Measurements from ENCODE around the gene PLAAT4. TPM values are rescaled to one million over a fixed set of nuclear protein-coding genes. Genes with fewer than 3 reads are reported as not detected.
A peak's percentile ranks its signal among the peaks of the same experiment; 100 is the strongest.

Gene PLAAT4
- total and polyA plus RNA-seq, 10 of the 15 experiments (the other 5 are each of a cell fraction or from before 2014, with no cell fraction given), result 6.0 to 34.3 (median 12.4) TPM

DNA sequence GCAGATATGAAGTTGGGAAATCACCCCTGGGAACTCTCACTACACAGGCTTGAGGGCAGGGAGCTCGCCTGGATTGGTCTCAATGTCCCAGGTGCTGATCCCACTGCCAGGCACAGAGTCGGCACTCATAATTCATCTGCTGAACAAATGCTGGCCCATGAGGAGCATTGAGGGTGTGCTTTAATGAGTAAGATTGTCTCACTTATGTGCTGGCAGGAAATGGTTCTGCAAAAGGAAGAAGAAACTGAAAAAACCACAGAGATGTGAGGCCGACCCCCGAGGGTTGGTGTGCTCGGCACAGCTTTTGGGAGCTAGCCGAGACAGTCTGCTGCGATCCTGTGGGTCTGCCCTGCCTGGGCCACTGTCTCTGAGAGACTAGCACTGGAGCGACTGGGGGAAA is 17.2 kb downstream of the PLAAT4 start (continued):
- TF ChIP-seq CBX3 (IDR thresholded peaks at IDR 0.05; ENCODE audit: borderline replicate concordance, low read depth), result no peak
- no peak for TF ChIP-seq POLR2AphosphoS2 (IDR thresholded peaks at IDR 0.05; ENCODE audit: low read depth, low read length)
- TF ChIP-seq, protein P1, sequence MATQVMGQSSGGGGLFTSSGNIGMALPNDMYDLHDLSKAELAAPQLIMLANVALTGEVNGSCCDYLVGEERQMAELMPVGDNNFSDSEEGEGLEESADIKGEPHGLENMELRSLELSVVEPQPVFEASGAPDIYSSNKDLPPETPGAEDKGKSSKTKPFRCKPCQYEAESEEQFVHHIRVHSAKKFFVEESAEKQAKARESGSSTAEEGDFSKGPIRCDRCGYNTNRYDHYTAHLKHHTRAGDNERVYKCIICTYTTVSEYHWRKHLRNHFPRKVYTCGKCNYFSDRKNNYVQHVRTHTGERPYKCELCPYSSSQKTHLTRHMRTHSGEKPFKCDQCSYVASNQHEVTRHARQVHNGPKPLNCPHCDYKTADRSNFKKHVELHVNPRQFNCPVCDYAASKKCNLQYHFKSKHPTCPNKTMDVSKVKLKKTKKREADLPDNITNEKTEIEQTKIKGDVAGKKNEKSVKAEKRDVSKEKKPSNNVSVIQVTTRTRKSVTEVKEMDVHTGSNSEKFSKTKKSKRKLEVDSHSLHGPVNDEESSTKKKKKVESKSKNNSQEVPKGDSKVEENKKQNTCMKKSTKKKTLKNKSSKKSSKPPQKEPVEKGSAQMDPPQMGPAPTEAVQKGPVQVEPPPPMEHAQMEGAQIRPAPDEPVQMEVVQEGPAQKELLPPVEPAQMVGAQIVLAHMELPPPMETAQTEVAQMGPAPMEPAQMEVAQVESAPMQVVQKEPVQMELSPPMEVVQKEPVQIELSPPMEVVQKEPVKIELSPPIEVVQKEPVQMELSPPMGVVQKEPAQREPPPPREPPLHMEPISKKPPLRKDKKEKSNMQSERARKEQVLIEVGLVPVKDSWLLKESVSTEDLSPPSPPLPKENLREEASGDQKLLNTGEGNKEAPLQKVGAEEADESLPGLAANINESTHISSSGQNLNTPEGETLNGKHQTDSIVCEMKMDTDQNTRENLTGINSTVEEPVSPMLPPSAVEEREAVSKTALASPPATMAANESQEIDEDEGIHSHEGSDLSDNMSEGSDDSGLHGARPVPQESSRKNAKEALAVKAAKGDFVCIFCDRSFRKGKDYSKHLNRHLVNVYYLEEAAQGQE (IDR thresholded peaks at IDR 0.05; ENCODE audit: low read depth, low read length), result no peak
- TF ChIP-seq RCOR1 (conservative IDR thresholded peaks at IDR 0.05; ENCODE audit: low read depth, low read length), result no peak
- TF ChIP-seq, protein P2, sequence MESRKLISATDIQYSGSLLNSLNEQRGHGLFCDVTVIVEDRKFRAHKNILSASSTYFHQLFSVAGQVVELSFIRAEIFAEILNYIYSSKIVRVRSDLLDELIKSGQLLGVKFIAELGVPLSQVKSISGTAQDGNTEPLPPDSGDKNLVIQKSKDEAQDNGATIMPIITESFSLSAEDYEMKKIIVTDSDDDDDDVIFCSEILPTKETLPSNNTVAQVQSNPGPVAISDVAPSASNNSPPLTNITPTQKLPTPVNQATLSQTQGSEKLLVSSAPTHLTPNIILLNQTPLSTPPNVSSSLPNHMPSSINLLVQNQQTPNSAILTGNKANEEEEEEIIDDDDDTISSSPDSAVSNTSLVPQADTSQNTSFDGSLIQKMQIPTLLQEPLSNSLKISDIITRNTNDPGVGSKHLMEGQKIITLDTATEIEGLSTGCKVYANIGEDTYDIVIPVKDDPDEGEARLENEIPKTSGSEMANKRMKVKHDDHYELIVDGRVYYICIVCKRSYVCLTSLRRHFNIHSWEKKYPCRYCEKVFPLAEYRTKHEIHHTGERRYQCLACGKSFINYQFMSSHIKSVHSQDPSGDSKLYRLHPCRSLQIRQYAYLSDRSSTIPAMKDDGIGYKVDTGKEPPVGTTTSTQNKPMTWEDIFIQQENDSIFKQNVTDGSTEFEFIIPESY (IDR thresholded peaks at IDR 0.05), result no peak
- TF ChIP-seq, protein P3, sequence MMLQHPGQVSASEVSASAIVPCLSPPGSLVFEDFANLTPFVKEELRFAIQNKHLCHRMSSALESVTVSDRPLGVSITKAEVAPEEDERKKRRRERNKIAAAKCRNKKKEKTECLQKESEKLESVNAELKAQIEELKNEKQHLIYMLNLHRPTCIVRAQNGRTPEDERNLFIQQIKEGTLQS (IDR thresholded peaks at IDR 0.05; ENCODE audit: borderline replicate concordance, extremely low read depth, low read depth, low read length), result no peak
- peak; percentile 79 for TF ChIP-seq POLR2A (IDR thresholded peaks at IDR 0.05; ENCODE audit: low read depth, low read length)
- TF ChIP-seq CBX5 (IDR thresholded peaks at IDR 0.05; ENCODE audit: low read depth), result no peak
- no peak for TF ChIP-seq ESRRA (IDR thresholded peaks at IDR 0.05; ENCODE audit: low read length)
- TF ChIP-seq HDAC2 (IDR thresholded peaks at IDR 0.05), result no peak
- TF ChIP-seq, protein P4, sequence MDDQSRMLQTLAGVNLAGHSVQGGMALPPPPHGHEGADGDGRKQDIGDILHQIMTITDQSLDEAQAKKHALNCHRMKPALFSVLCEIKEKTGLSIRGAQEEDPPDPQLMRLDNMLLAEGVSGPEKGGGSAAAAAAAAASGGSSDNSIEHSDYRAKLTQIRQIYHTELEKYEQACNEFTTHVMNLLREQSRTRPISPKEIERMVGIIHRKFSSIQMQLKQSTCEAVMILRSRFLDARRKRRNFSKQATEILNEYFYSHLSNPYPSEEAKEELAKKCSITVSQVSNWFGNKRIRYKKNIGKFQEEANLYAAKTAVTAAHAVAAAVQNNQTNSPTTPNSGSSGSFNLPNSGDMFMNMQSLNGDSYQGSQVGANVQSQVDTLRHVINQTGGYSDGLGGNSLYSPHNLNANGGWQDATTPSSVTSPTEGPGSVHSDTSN (IDR thresholded peaks at IDR 0.05; ENCODE audit: insufficient replicate concordance, low read depth, low read length), result no peak
- 0 out of 3 replicates have a peak, but pooled peaks have one; percentile 18 for TF ChIP-seq POU2F2 (IDR thresholded peaks at IDR 0.05; ENCODE audit: borderline replicate concordance, low read depth, low read length)
- TF ChIP-seq ZNF24 (IDR thresholded peaks at IDR 0.05), result peak; percentile 43; the same call in 1 of the 2 replicates
- TF ChIP-seq CHD1 (IDR thresholded peaks at IDR 0.05; ENCODE audit: low read depth, low read length), result no peak
- TF ChIP-seq, protein P5, sequence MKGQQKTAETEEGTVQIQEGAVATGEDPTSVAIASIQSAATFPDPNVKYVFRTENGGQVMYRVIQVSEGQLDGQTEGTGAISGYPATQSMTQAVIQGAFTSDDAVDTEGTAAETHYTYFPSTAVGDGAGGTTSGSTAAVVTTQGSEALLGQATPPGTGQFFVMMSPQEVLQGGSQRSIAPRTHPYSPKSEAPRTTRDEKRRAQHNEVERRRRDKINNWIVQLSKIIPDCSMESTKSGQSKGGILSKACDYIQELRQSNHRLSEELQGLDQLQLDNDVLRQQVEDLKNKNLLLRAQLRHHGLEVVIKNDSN (IDR thresholded peaks at IDR 0.05; ENCODE audit: borderline replicate concordance, extremely low read length, insufficient read depth, low read depth, low read length), result no peak
- no peak for TF ChIP-seq EP300 (IDR thresholded peaks at IDR 0.05; ENCODE audit: borderline replicate concordance in 1 of 2, control insufficient read depth in 1 of 2, low read depth in 2 of 2, low read length in 2 of 2)
- no peak for TF ChIP-seq EGR1 (IDR thresholded peaks at IDR 0.05; ENCODE audit: borderline replicate concordance in 1 of 2, low read depth in 2 of 2, low read length in 2 of 2)
- no peak for TF ChIP-seq HCFC1 (IDR thresholded peaks at IDR 0.05; ENCODE audit: low read length)
- TF ChIP-seq, protein P6, sequence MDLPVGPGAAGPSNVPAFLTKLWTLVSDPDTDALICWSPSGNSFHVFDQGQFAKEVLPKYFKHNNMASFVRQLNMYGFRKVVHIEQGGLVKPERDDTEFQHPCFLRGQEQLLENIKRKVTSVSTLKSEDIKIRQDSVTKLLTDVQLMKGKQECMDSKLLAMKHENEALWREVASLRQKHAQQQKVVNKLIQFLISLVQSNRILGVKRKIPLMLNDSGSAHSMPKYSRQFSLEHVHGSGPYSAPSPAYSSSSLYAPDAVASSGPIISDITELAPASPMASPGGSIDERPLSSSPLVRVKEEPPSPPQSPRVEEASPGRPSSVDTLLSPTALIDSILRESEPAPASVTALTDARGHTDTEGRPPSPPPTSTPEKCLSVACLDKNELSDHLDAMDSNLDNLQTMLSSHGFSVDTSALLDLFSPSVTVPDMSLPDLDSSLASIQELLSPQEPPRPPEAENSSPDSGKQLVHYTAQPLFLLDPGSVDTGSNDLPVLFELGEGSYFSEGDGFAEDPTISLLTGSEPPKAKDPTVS (IDR thresholded peaks at IDR 0.05; ENCODE audit: low read depth, low read length), result no peak
- TF ChIP-seq RAD21 (IDR thresholded peaks at IDR 0.05; ENCODE audit: insufficient read depth, low read depth, low read length), result no peak
- TF ChIP-seq RBBP5 (conservative IDR thresholded peaks at IDR 0.05), result no peak
- no peak for TF ChIP-seq NFYA (IDR thresholded peaks at IDR 0.05; ENCODE audit: borderline replicate concordance, low read depth, low read length)
